Ovary (tissue), 9 donors: Measurements from ENCODE around the gene PARP16. TPM values are rescaled to one million over a fixed set of nuclear protein-coding genes. Genes with fewer than 3 reads are reported as not detected.

Source experiments
- DNase-seq, 5 donors: peaks; one replicate each; pipeline ENCODE4 v3.0.0-alpha.2; 2019 to 2020
- H3K27ac ChIP-seq, 2 donors: fragments of 200-600 bp; one replicate each; pipeline versions ENCODE4 v1.5.1 to v1.8.0; 2019 to 2022
- H3K27me3 ChIP-seq: fragments of 200-600 bp; one replicate; pipeline ENCODE4 v1.8.0; 2022
- H3K36me3 ChIP-seq: fragments of 200-600 bp; sonication (generic); one replicate; pipeline ENCODE4 v1.5.1; 2019
- H3K4me1 ChIP-seq: one replicate; pipeline ENCODE4 v1.8.1; 2013; ENCODE audit warnings: mild to moderate bottlenecking, moderate library complexity; ENCODE audit not compliant: insufficient read depth
- H3K4me3 ChIP-seq: fragments of 200-600 bp; sonication (generic); one replicate; pipeline ENCODE4 v1.5.1; 2017
- H3K9me3 ChIP-seq, 2 donors: fragments of 200-600 bp in 1 of 2; sonication (generic) in 1 of 2; one replicate each; pipeline versions ENCODE4 v1.5.1 to v1.8.1; 2013 to 2019; ENCODE audit warnings: mild to moderate bottlenecking in 1 of 2, moderate library complexity in 1 of 2
- CTCF ChIP-seq, 3 donors: fragments of 450-650 bp in 2 of 3; fragments of 200-600 bp in 1 of 3; IDR thresholded peaks; one replicate each; pipeline versions ENCODE4 v1.5.1 to v1.8.0; 2016 to 2022; ENCODE audit warnings: antibody characterized with exemption in 3 of 3, mild to moderate bottlenecking in 1 of 3
- EP300 ChIP-seq: sonication (generic); formaldehyde crosslinking; IDR thresholded peaks from one replicate; pipeline ENCODE4 v1.6.1; 2017; ENCODE audit warnings: antibody characterized with exemption
- POLR2A ChIP-seq: fragments of 450-650 bp; IDR thresholded peaks from one replicate; pipeline ENCODE4 v1.6.1; 2017; ENCODE audit warnings: antibody characterized with exemption, mild to moderate bottlenecking, moderate library complexity
- WGBS, 3 donors: extraction: QIAGEN DNeasy Blood & Tissue Kit in 1 of 3; methylation state at CpG; one replicate each; pipeline versions ENCODE4 v1.1.5 to v1.1.7; 2013 to 2017; 5-methylcytosine and 5-hydroxymethylcytosine counted together
- intact Hi-C, 4 donors: fragments of 100-400 bp; cut with DNase I; formaldehyde crosslinking; loops; one replicate each; pipeline versions ENCODE4 v1.11.0 to v1.15.1; 2022 to 2023
- polyA plus RNA-seq, 2 donors: library from polyadenylated mRNA; stranded (reverse); fragments of 200-250 nt in 1 of 2; fragments of 350-450 nt in 1 of 2; fragmentation: Illumina TruSeq in 1 of 2; extraction: RNeasy Lipid Tissue Mini Kit (QIAGEN cat#74804) in 1 of 2; gene quantifications; one replicate each; pipeline ENCODE4 v1.2.3, GENCODE V29; 2013 to 2014
- total RNA-seq, 7 donors: library from RNA; depleted of rRNA in 2 of 7; stranded (reverse); fragments of >200 nt in 2 of 7; fragmentation: NEBNext Ultra II Directional in 3 of 7; extraction: Animal tissue kit (Norgen Biotek cat#: 25700) in 3 of 7; gene quantifications; one replicate each; pipeline versions ENCODE4 v1.1.0 to v1.2.4, GENCODE V29; 2016 to 2023
- donor health status: DM: no; HTN: no; CAD: no; lungs with moderate emphysema.
- donor health status: DM: no; HTN: no; CAD: no.
- donor health status: Bipolar disorder and iron deficiency.
- donor health status: DM: yes; HTN: yes; CAD: no.
- donor health status: DM: no; HTN: no; CAD: no.
- donor health status: DM: yes; HTN: yes; CAD: no.

Gene PARP16
- total and polyA plus RNA-seq, 9 donors = 8.8 to 20.2 (median 13.4) TPM

- Histone ChIP-seq H3K4me3 (no peak overlapping the region), H3K27me3 (no peaks in the 10 kb centered on the region), H3K4me1 (peaks cover 3% of the 10 kb centered on the region), H3K27ac (no peak overlapping the region), H3K36me3 (no peaks in the 10 kb centered on the region), H3K9me3 (no peaks in the 10 kb centered on the region)
- 90 to 92% (median 90%) methylated on average over 30 to 36 of the region's 36 CpGs for WGBS, 3 donors
- DNase-seq = peak in 1 of 5 donors; percentile 45
- TF ChIP-seq CTCF (IDR thresholded peaks at IDR 0.05) = no peak
- TF ChIP-seq POLR2A = no peak
- TF ChIP-seq EP300 = no peak
- intact Hi-C loops = no loop called here
These were observed 14.3 kb upstream of the PARP16 start for GRCh38 chr15:65300924-65301441.

GRCh38 chr15:65298731-65299130 is 12.0 kb upstream of the PARP16 start:
- Histone ChIP-seq H3K9me3 (no peaks in the 10 kb centered on the region), H3K27me3 (no peaks in the 10 kb centered on the region), H3K4me1 (peaks cover 3% of the 10 kb centered on the region), H3K27ac (no peak overlapping the region), H3K4me3 (no peak overlapping the region), H3K36me3 (no peaks in the 10 kb centered on the region)
- intact Hi-C loops = no loop called here
- DNase-seq = peak in 1 of 5 donors; percentile 47
- TF ChIP-seq EP300 (no peak), POLR2A (no peak), CTCF (IDR thresholded peaks at IDR 0.05) (no peak)
- 73 to 78% (median 78%) methylated on average over 11 of the region's 11 CpGs for WGBS, 3 donors

- TF ChIP-seq EP300 = no peak
- no peak for TF ChIP-seq CTCF (IDR thresholded peaks at IDR 0.05)
- TF ChIP-seq POLR2A = no peak
- WGBS, 3 donors = 62 to 80% (median 65%) methylated on average over 1 of the region's 1 CpG
- Histone ChIP-seq H3K9me3 (no peaks in the 10 kb centered on the region), H3K36me3 (no peaks in the 10 kb centered on the region), H3K4me3 (no peak overlapping the region), H3K4me1 (peaks cover 2% of the 10 kb centered on the region), H3K27me3 (no peaks in the 10 kb centered on the region), H3K27ac (no peak overlapping the region)
- no peak for DNase-seq
- intact Hi-C loops = no loop called here
These were observed 6.3 kb upstream of the PARP16 start for GRCh38 chr15:65292938-65293518.

GRCh38 chr15:65290228-65290627 is 3.5 kb upstream of the PARP16 start:
- no peaks in the 10 kb centered on the region for H3K9me3 ChIP-seq
- no peak overlapping the region for H3K27ac ChIP-seq
- intact Hi-C loops = no loop called here
- no peak for DNase-seq
- peaks cover 4% of the 10 kb centered on the region for H3K4me1 ChIP-seq
- H3K27me3 ChIP-seq = no peaks in the 10 kb centered on the region
- no peak overlapping the region for H3K4me3 ChIP-seq
- TF ChIP-seq EP300 = no peak
- no peak for TF ChIP-seq CTCF (IDR thresholded peaks at IDR 0.05)
- 84% methylated on average over 7 of the region's 7 CpGs for WGBS, 3 donors
- H3K36me3 ChIP-seq = no peaks in the 10 kb centered on the region
